HCT116 (cell line): ENCODE data around the gene THRB. TPM values are rescaled to one million over a fixed set of nuclear protein-coding genes. Genes with fewer than 3 reads are reported as not detected.

Experiments used
- CTCF ChIP-seq, 3 experiments: fragments of 200-600 bp in 1 of 3; sonication (generic) in 1 of 3; IDR thresholded peaks in 2 of 3; conservative IDR thresholded peaks in 1 of 3; 2 replicates each; pipeline ENCODE4 v1.5.1; 2012 to 2017; ENCODE audit warnings: low read depth in 2 of 3, low read length in 2 of 3, antibody characterized with exemption in 1 of 3, borderline replicate concordance in 1 of 3, control low read depth in 1 of 3, mild to moderate bottlenecking in 1 of 3, mixed read lengths in 1 of 3, mixed run types in 1 of 3, moderate library complexity in 1 of 3; ENCODE audit not compliant: insufficient read depth in 1 of 3
- EGR1 ChIP-seq: IDR thresholded peaks from 2 replicates; pipeline ENCODE4 v1.6.1; 2012; ENCODE audit warnings: low read depth
- ELF1 ChIP-seq: IDR thresholded peaks from 2 replicates; pipeline ENCODE4 v1.6.1; 2012; ENCODE audit warnings: low read depth, borderline replicate concordance
- FOSL1 ChIP-seq: IDR thresholded peaks from 2 replicates; pipeline ENCODE4 v1.6.1; 2012; ENCODE audit warnings: low read depth
- MAX ChIP-seq: IDR thresholded peaks from 2 replicates; pipeline ENCODE4 v1.6.1; 2012
- POLR2A ChIP-seq: IDR thresholded peaks from 2 replicates; pipeline ENCODE4 v1.7.0; 2011; ENCODE audit warnings: borderline replicate concordance; ENCODE audit not compliant: insufficient read depth, insufficient read length; ENCODE audit errors: extremely low read depth
- RAD21 ChIP-seq: IDR thresholded peaks from 2 replicates; pipeline ENCODE4 v1.6.1; 2012; ENCODE audit warnings: low read depth, mild to moderate bottlenecking
- SIN3A ChIP-seq: IDR thresholded peaks from 2 replicates; pipeline ENCODE4 v1.6.1; 2012; ENCODE audit warnings: low read depth
- TCF7L2 ChIP-seq: IDR thresholded peaks from 2 replicates; pipeline ENCODE4 v1.7.0; 2011; ENCODE audit warnings: borderline replicate concordance, inconsistent platforms; ENCODE audit not compliant: insufficient read depth, insufficient read length; ENCODE audit errors: extremely low read depth
- ZFX ChIP-seq: fragments of 450-650 bp; IDR thresholded peaks from 2 replicates; pipeline ENCODE4 v1.6.1; 2017
- microRNA counts: library from miRNA; unstranded; fragments of <30 nt; microRNA quantifications from one replicate; lab custom pipeline; 2015
- microRNA-seq: library from miRNA; unstranded; fragments of <30 nt; microRNA quantifications from one replicate; pipeline ENCODE4, GENCODE V29; 2016; ENCODE audit warnings: borderline number of aligned reads
- total RNA-seq: library from RNA; stranded (reverse); gene quantifications from one replicate; pipeline ENCODE4 v1.2.1, GENCODE V29; 2021; ENCODE audit not compliant: unreplicated experiment

Gene THRB
- total RNA-seq, 1 experiment from 2014 or later: 2.5 TPM

- no peak for TF ChIP-seq TCF7L2
- TF ChIP-seq SIN3A: no peak
- no peak for TF ChIP-seq POLR2A
- no peak for TF ChIP-seq ELF1
- no peak for TF ChIP-seq RAD21
- no peak for TF ChIP-seq MAX
- no peak for TF ChIP-seq ZFX
- TF ChIP-seq CTCF (IDR thresholded peaks at IDR 0.05 in 2 of 3, conservative IDR thresholded peaks at IDR 0.05 in 1 of 3; ENCODE audit: borderline replicate concordance in 1 of 3, insufficient read depth in 1 of 3, low read depth in 2 of 3, low read length in 2 of 3): no peak
- no peak for TF ChIP-seq FOSL1
- no peak for TF ChIP-seq EGR1
- TF ChIP-seq, all 23 proteins: peak for 0
Observed at GRCh38 chr3:24067483-24067882, 427.2 kb downstream of the THRB start (continued).

MicroRNA genes within 50 kb of the gene (microRNA counts, 767-probe panel; counts per million panel counts)
- microRNA hsa-miR-4792 (lab: Ali Mortazavi, UCI): not detected

Small RNA genes within 50 kb of the gene (microRNA-seq; reads per million reads assigned to microRNA genes)
- not detected for gene MIR4792
